ELR (cell line): ENCODE data around the gene ATP8B4.

Source experiments
- DNase-seq: peaks from one replicate; pipeline ENCODE4 v3.0.0-alpha.2; 2015; ENCODE audit warnings: low read depth

Gene ATP8B4

GRCh38 chr15:49857496-49858475, 261.2 kb downstream of the ATP8B4 start:
- no peak for DNase-seq

GRCh38 chr15:49855917-49856637, 263.0 kb downstream of the ATP8B4 start:
- DNase-seq: peak; percentile 64

GRCh38 chr15:49852756-49853155, 266.3 kb downstream of the ATP8B4 start:
- no peak for DNase-seq

GRCh38 chr15:49848807-49849206, 270.2 kb downstream of the ATP8B4 start:
- DNase-seq: no peak

GRCh38 chr15:49848282-49848724, 270.7 kb downstream of the ATP8B4 start:
- DNase-seq: peak; percentile 92

GRCh38 chr15:49847423-49848281, 271.4 kb downstream of the ATP8B4 start:
- no peak for DNase-seq

- no peak for DNase-seq
These were observed 274.6 kb downstream of the ATP8B4 start for GRCh38 chr15:49844390-49844789.

GRCh38 chr15:49843725-49844124, 275.3 kb downstream of the ATP8B4 start:
- peak; percentile 66 for DNase-seq

- DNase-seq: no peak
These were observed 276.9 kb downstream of the ATP8B4 start for GRCh38 chr15:49842031-49842730.

GRCh38 chr15:49832511-49832910, 286.5 kb downstream of the ATP8B4 start:
- DNase-seq: peak; percentile 45

- DNase-seq: peak; percentile 96
These were observed 287.6 kb downstream of the ATP8B4 start for GRCh38 chr15:49831206-49831965.

- DNase-seq: no peak
These were observed 288.6 kb downstream of the ATP8B4 start for GRCh38 chr15:49830391-49830790.

- DNase-seq: no peak
These were observed 291.7 kb downstream of the ATP8B4 start for GRCh38 chr15:49827311-49827710.

- no peak for DNase-seq
These were observed 292.3 kb downstream of the ATP8B4 start for GRCh38 chr15:49826640-49827234.

- no peak for DNase-seq
These were observed 294.3 kb downstream of the ATP8B4 start for GRCh38 chr15:49824775-49825099.

GRCh38 chr15:49823987-49824774, 294.9 kb downstream of the ATP8B4 start:
- DNase-seq: peak; percentile 35

- DNase-seq: peak; percentile 16
These were observed 301.9 kb downstream of the ATP8B4 start for GRCh38 chr15:49817100-49817499.

- DNase-seq: peak; percentile 84
These were observed 303.1 kb downstream of the ATP8B4 start for GRCh38 chr15:49815950-49816349.

- peak; percentile 34 for DNase-seq
These were observed 303.5 kb downstream of the ATP8B4 start for GRCh38 chr15:49815526-49815925.
